HG02981 (cell line): ENCODE results near the gene ABLIM3.

Source experiments
- ATAC-seq: cut with Tn5 transposase; IDR thresholded peaks from one replicate; pipeline ENCODE4 v1.9.1; 2021; ENCODE audit warnings: mild to moderate bottlenecking, moderate library complexity; ENCODE audit not compliant: unreplicated experiment

ABLIM3 gene

DNA sequence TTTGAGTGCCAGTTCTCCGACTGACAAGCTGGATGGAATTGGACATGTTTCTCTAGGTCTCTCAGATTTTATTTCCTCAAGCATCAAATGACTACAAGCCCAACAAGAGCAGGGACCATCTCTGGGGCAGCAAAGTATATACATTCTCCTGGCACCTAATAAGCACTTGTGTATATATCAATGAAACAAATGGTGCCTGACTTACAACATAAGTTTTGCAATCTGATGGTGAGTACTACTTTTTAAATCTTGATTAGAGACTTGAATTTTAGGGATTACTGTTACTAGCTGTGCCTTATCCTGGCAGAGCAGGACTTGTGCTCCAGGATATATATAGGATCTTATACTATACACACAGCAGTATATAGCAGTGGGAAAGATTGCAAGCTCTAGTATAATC lies 8.8 kb upstream of the ABLIM3 start:
- no peak for ATAC-seq

DNA sequence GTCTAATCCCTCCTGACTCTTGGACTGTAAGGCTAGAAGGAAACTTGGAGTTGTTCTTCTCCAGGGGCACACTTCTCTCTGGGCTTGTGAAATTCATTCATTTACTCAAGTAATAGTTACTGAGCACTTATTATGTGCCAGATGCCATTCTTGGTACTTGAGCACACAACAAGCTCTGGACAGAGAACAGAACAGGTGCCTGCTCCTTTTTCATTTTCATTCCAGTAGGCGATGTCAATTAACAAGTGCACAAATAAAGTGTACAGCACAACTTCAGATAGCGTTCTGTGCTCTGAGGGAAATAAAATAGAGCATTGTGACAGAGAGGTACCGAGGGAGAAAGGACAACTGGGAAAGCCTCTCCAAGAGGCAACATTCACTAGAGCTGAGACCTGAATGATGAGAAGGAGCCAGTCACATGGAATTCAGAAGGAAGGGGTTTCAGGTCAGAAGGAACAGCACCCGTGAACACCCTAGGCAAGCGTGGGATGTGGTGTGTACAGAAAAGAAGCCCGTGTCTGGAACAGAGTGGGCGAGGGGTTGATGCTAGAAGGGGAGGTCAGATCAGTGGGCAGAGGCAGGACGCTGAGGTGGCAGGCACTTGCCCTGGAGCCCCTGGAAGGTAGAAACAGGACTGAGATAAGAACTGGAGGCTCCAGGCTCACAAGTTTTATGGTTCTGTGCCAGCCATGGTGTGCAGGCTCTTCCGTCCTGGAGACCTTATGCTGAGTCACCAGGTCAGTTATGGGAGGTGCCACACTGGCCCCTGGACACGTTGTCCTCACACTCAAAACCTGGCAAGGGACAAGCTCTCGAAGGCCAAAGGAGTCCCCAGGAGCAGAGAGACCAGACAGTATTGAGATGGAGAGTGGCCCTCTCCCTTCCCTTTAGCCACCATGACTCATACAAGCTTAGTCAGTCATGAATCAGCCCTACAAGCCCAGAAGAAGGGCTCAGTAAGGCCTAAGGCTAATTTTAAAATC lies 7.2 kb upstream of the ABLIM3 start:
- no peak for ATAC-seq

DNA sequence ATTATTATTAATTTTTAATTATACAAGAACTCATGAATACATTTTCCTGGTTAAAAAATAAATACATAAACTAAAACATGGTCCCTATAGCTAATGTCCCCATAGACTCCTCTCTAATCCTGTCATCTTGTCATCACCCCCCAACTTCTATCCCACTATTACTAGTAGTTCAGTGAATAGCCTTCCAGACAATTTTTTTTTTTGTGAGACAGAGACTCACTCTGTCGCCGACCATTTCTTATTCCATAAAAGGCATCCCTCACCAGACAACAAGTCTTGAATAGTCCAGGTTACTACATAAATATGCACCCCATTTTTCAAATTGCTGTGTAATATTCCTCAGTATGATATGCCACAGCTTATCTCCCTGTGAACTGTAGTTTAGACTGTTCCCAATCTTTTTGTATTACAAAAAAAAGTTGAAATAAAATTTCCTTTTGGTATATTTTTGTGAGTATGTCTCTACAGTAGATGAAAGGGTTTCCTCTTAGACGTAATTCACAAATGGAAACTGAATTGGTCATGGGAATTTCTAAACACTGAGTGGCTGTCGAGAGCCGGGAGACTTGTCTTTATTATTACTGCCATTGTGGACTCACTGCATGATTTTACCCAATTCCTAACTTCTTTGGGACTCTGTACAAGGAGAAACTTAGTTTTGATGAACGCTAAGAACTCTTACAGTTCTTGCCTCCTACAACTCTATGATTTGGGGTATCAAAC lies 6.4 kb upstream of the ABLIM3 start:
- no peak for ATAC-seq

- no peak for ATAC-seq
Measured at GRCh38 chr5:149135536-149136201, 5.6 kb upstream of the ABLIM3 start.

DNA sequence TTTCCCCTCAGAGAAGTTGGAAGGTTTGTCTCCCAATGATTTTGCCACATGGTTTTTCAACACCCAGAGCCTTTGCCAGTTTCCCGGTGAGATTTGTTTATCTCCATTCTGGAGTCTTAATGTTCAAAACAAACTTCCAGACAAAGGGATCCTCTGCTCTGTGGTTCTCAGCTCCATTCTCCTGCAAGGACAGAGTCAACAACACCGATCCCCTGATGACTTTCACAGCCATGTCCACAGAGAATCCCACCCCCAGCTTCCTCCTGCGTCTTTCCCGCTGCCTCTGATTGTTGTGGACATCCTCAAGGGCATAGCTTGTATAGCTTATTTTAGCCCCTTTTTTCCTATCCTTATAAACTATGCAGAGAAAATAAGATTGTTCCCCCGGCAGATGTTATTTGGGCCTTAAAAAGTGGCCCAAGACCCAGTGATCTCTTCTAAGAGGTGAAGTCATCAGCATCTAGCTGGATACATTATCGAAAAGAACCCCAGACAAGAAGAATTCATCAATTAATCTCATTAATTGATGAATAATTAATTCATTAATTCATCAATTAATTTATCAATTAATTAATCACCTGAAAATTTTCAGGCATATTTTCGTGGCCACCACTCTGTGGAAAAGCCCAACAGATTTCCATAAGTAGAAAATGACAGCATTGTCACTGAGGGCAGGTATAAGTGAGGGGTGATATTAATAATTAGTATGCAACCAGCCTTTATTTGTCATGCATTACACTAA lies 2.9 kb upstream of the ABLIM3 start:
- ATAC-seq, result no peak

DNA sequence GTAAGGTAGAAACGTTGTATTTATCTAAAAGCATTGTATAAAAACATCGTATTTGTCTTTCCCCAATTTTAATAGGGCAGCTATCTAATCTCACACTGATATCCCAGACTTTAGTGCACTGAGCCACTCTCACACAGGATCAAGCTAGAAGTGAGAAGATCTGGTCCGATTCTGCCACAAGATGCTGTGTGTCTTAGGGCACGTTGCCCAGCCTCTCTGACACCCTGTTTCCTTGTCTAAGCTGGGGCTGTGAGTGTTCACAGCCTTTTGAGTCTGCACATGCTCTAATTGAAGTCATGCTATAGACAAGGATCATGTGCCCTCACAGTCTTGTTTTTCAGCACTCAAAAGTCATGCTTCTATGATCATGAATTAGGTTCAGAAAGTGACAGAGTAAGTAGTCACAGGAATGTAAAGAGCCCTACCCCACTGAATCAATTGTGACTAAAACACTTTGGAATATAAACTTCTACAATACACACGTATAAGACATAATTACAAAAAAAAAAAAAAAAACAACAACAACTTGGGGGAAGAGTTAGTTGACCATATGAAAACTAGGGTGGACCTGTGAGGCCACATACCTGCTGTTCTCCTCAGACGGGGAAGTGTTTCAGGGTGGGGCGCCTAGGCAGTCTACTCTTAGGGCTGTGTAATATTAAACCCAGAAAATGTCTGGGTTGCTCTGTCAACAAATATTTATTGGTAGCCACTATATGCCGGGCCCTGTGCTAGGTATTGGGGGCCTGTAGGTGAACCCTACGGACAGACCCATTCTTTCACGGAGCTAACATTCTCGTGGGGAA lies 893 bp upstream of the ABLIM3 start:
- ATAC-seq, result no peak

- no peak for ATAC-seq
Measured at GRCh38 chr5:149141957-149142851, 911 bp downstream of the ABLIM3 start.

DNA sequence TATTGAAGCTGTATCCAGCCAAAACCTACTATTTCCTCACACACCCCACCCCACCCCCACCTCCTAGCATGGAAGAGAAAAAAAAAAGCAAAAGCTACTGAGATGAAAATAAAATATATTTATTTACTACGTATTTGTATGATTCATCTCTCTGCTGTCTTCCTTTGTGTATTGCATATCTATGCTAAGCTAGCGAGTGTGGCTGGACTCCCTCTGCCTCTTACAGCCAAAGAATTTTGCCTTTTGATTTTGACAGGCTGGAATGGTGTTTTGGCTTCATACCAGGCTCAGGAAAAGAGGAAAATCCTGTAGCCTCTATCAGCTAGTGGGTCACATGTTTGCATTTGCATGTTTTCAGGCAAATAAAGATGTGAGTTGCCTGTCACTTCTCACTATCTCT lies 2.2 kb downstream of the ABLIM3 start:
- no peak for ATAC-seq

GRCh38 chr5:149144637-149145036 lies 3.3 kb downstream of the ABLIM3 start:
- no peak for ATAC-seq

DNA sequence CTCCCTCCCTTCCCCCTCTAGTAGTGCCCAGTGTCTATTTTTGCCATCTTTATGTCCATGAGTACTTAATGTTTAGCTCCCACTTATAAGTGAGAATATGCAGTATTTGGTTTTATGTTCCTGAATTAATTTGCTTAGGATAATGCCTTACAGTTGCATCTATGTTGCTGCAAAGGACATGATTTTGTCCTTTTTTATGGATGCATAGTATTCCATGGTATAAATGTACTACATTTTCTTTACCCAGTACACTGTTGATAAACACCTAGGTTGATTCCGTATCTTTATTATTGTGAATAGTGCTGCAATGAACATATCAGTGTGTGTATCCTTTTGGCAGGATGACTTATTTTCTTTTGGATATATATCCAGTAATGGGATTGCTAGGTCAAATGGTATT lies 3.8 kb downstream of the ABLIM3 start:
- no peak for ATAC-seq

GRCh38 chr5:149147676-149148075 lies 6.4 kb downstream of the ABLIM3 start:
- ATAC-seq, result no peak

GRCh38 chr5:149149942-149150341 lies 8.6 kb downstream of the ABLIM3 start:
- no peak for ATAC-seq

DNA sequence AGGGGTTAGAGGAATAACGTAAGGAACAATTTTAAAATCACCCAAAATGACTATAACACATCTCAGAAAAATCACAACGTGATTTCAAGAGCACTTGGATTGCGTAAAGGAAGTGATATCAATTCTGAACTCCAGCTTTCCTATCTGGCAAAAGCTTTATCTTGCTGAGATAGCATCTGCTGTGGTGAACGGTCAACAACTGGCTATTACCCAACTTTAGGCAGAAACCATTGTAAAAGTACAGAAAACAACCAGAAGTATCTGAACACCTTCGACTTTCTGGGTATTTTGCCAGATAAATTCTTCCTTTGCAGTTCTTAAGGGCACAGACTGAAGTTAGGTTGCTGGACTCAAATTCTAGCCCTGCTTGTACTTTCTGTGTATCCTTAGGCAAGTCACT lies 9.2 kb downstream of the ABLIM3 start:
- ATAC-seq, result no peak

DNA sequence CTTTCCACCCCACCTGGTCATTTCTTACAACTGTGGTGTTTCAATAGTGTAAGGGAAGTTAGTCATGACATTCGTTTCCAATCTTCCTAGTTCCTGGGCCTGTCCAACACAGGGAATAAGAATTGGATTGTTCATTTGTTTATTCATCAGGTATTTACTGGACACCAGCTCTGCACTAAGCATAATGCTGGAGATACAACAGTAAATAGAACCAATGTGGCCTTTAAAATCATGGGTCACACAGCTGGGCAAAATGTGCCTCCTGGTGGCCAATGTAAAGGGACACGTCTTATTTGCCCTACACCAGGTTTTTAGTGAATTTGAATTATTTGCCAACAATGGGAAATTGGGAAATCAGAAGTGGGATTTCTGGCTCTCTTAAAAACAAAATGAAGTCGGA lies 10.4 kb downstream of the ABLIM3 start:
- no peak for ATAC-seq

GRCh38 chr5:149152317-149152746 lies 11.0 kb downstream of the ABLIM3 start:
- no peak for ATAC-seq

GRCh38 chr5:149153193-149153750 lies 12.0 kb downstream of the ABLIM3 start:
- no peak for ATAC-seq

DNA sequence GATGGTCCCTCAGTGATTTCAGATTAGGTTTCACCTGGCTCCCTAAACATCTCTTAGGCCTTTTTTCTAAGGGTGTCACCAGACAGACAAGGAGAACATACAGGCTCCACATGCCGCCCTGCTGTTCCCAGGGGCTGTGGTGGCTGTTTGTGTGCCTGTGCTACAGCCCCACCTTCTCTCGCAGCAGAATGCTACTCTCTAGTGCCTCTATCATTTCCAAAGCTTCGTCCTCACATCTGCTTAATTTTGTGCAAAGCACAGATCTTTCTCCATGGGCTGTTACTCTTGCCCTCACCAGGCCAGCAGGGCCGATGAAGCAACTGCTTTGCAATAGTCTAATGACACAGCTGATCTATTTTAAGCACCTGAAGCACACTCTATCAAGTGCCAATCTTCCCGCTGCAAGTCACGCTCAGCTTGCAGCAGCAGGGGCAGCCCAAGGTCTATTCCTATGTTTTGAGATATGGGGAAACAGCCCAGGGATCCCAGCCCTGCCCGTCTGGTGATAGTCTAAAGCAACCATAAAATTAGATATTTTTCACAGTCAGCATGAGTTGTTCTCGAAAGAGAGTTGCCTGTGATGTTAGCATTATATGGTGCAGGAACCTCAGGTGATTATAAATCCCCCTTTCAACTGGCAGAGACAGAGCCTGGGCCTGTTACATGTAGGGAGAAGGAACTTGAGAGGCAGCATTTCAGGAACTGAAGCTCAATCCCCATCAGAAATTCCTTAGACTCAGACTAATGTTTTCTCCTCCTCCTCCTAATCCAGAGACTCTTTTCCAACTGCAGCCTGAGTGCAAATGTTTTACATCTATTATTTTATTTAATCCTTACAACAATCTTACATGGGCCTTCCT lies 12.7 kb downstream of the ABLIM3 start:
- ATAC-seq, result no peak

DNA sequence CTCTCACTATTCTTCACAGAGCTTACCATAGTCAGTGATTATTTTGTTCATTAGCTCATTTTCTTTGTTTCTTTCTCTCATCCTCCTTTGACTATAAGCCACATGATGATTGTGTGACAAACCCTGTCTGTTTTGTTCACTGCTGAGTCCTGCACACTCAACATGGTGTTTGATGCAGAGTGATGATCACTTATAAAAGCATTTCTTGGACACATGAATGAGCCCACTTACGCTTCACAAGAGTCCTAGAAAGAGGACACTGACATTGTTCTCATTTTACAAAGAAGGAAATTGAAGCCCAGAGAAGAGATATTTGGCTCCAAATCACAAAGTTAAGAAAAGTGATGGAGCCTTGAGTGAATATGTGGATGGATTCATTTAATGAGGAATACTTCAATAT lies 13.4 kb downstream of the ABLIM3 start:
- ATAC-seq, result no peak
